Measurements from ENCODE around the gene LPAR1.

The LPAR1 gene

GRCh38 chr9:111076042-111076441, 37.8 kb upstream of the LPAR1 start:
- no peaks in the 10 kb centered on the region for H3K4me1 ChIP-seq (ENCODE audit: control insufficient read depth, insufficient read depth, low read length)
- H3K9me3 ChIP-seq (ENCODE audit: control insufficient read depth, insufficient read depth, low read depth, low read length): no peaks in the 10 kb centered on the region
- no peak for TF ChIP-seq ZNF707 (tag by site-specific recombination; IDR thresholded peaks at IDR 0.05)
- no peak for TF ChIP-seq ZNF19 (tag by site-specific recombination; IDR thresholded peaks at IDR 0.05; ENCODE audit: low read depth)
- no peak for TF ChIP-seq ZNF449 (tag by site-specific recombination; IDR thresholded peaks at IDR 0.05)
- no peak for TF ChIP-seq ZNF274 (IDR thresholded peaks at IDR 0.05; ENCODE audit: low read length)
- TF ChIP-seq ZNF274 (tag by site-specific recombination; IDR thresholded peaks at IDR 0.05; ENCODE audit: borderline replicate concordance): no peak
- TF ChIP-seq ZBTB26 (tag by site-specific recombination; optimal IDR thresholded peaks at IDR 0.05): no peak
- no peak for TF ChIP-seq ZNF785 (tag by site-specific recombination; IDR thresholded peaks at IDR 0.05)
- ChIA-PET CTCF (no interaction called here), POLR2A (no interaction called here)
- no peaks in the 10 kb centered on the region for H3K36me3 ChIP-seq (ENCODE audit: control insufficient read depth in 2 of 2, insufficient read depth in 1 of 2, low read length in 2 of 2)
- H3K4me3 ChIP-seq (ENCODE audit: low read depth, low read length): no peak overlapping the region
- no peak overlapping the region for H3K27ac ChIP-seq (ENCODE audit: extremely low read depth, low read depth, low read length)

- ChIA-PET CTCF (no interaction called here), POLR2A (no interaction called here)
- H3K27ac ChIP-seq (ENCODE audit: extremely low read depth, low read depth, low read length): no peak overlapping the region
- H3K4me1 ChIP-seq (ENCODE audit: control insufficient read depth, insufficient read depth, low read length): no peaks in the 10 kb centered on the region
- H3K4me3 ChIP-seq (ENCODE audit: low read depth, low read length): no peak overlapping the region
- TF ChIP-seq ZNF416 (tag by site-specific recombination; IDR thresholded peaks at IDR 0.05) (no peak), KLF10 (tag by site-specific recombination; IDR thresholded peaks at IDR 0.05) (no peak), ZNF311 (tag by site-specific recombination; IDR thresholded peaks at IDR 0.05; ENCODE audit: borderline replicate concordance) (no peak), ZNF501 (tag by site-specific recombination; IDR thresholded peaks at IDR 0.05) (no peak), OVOL3 (tag by site-specific recombination; IDR thresholded peaks at IDR 0.05) (no peak), ZXDB (tag by site-specific recombination; IDR thresholded peaks at IDR 0.05) (no peak), ZNF837 (tag by site-specific recombination; IDR thresholded peaks at IDR 0.05) (no peak), ZNF239 (tag by site-specific recombination; IDR thresholded peaks at IDR 0.05) (no peak), ZBTB44 (tag by site-specific recombination; IDR thresholded peaks at IDR 0.05) (no peak), ZNF701 (tag by site-specific recombination; IDR thresholded peaks at IDR 0.05) (no peak)
- H3K9me3 ChIP-seq (ENCODE audit: control insufficient read depth, insufficient read depth, low read depth, low read length): no peaks in the 10 kb centered on the region
- no peaks in the 10 kb centered on the region for H3K36me3 ChIP-seq (ENCODE audit: control insufficient read depth in 2 of 2, insufficient read depth in 1 of 2, low read length in 2 of 2)
Observed at GRCh38 chr9:111074395-111074794, 36.1 kb upstream of the LPAR1 start.

GRCh38 chr9:111069183-111069582, 30.9 kb upstream of the LPAR1 start:
- ChIA-PET CTCF (interaction anchor here (0.6 to 1.6 kb wide), 2 partner anchors 29 to 33 kb away, joined by 3 to 4 read pairs; no protein-coding TSS in a partner anchor), POLR2A (no interaction called here)
- no peaks in the 10 kb centered on the region for H3K9me3 ChIP-seq (ENCODE audit: control insufficient read depth, insufficient read depth, low read depth, low read length)
- no peaks in the 10 kb centered on the region for H3K36me3 ChIP-seq (ENCODE audit: control insufficient read depth in 2 of 2, insufficient read depth in 1 of 2, low read length in 2 of 2)
- H3K27ac ChIP-seq (ENCODE audit: extremely low read depth, low read depth, low read length): no peak overlapping the region
- no peak overlapping the region for H3K4me3 ChIP-seq (ENCODE audit: low read depth, low read length)
- TF ChIP-seq ZNF561 (tag by site-specific recombination; IDR thresholded peaks at IDR 0.05; ENCODE audit: borderline replicate concordance) (no peak), ZNF155 (tag by site-specific recombination; IDR thresholded peaks at IDR 0.05) (no peak), ZNF837 (tag by site-specific recombination; IDR thresholded peaks at IDR 0.05) (no peak), ZNF776 (tag by site-specific recombination; IDR thresholded peaks at IDR 0.05; ENCODE audit: borderline replicate concordance) (no peak), ZNF768 (tag by site-specific recombination; IDR thresholded peaks at IDR 0.05) (no peak), ZNF423 (tag by site-specific recombination; IDR thresholded peaks at IDR 0.05) (no peak)
- no peaks in the 10 kb centered on the region for H3K4me1 ChIP-seq (ENCODE audit: control insufficient read depth, insufficient read depth, low read length)
